WTC11 (cell line): ENCODE data around the gene GRID2. TPM values are rescaled to one million over a fixed set of nuclear protein-coding genes. Genes with fewer than 3 reads are reported as not detected.

Source experiments
- ATAC-seq: fragments of 200-7000 bp; cut with Tn5 transposase; 2 replicates; pipeline ENCODE4 v1.10.0; 2021; ENCODE audit warnings: mild to moderate bottlenecking, moderate library complexity
- CTCF ChIA-PET: fragments of 300-600 bp; sonication (Branson Sonifier 250); formaldehyde crosslinking; loops from one replicate; lab custom pipeline; 2021; ENCODE audit warnings: antibody characterized with exemption; lab: Charles Lee
- POLR2A ChIA-PET: fragments of 350-600 bp; sonication (Branson Sonifier 250); formaldehyde crosslinking; loops from one replicate; lab custom pipeline; 2021; ENCODE audit warnings: antibody characterized with exemption; lab: Charles Lee
- DNase-seq: peaks from one replicate; pipeline ENCODE4 v3.0.0; 2021; ENCODE audit warnings: low spot score
- H3K27ac Mint-ChIP-seq: 2 replicates; pipeline ENCODE4 v1.8.0; 2021; ENCODE audit warnings: mixed read lengths
- H3K27me3 Mint-ChIP-seq: 2 replicates; pipeline ENCODE4 v1.8.0; 2021; ENCODE audit warnings: low read depth, mild to moderate bottlenecking, moderate library complexity, mixed read lengths
- H3K36me3 Mint-ChIP-seq: 2 replicates; pipeline ENCODE4 v1.8.0; 2021; ENCODE audit warnings: mixed read lengths
- H3K4me1 Mint-ChIP-seq: 2 replicates; pipeline ENCODE4 v1.8.0; 2022; ENCODE audit warnings: mixed read lengths
- H3K4me3 Mint-ChIP-seq: 2 replicates; pipeline ENCODE4 v1.8.0; 2021; ENCODE audit warnings: mild to moderate bottlenecking, moderate library complexity, mixed read lengths
- H3K9me3 Mint-ChIP-seq: 2 replicates; pipeline ENCODE4 v1.8.0; 2021; ENCODE audit warnings: mixed read lengths
- AFF4 ChIP-seq: sonication (generic); formaldehyde crosslinking; IDR thresholded peaks from 2 replicates; pipeline ENCODE4 v1.8.1; 2023; ENCODE audit warnings: mild to moderate bottlenecking, missing genetic modification reagents, borderline replicate concordance
- ATF3 ChIP-seq: sonication (generic); formaldehyde crosslinking; conservative IDR thresholded peaks from 2 replicates; pipeline ENCODE4 v1.8.1; 2022; ENCODE audit warnings: mild to moderate bottlenecking, missing genetic modification reagents
- ATF6 ChIP-seq: sonication (generic); formaldehyde crosslinking; IDR thresholded peaks from 2 replicates; pipeline ENCODE4 v1.8.1; 2023; ENCODE audit warnings: mild to moderate bottlenecking, missing genetic modification reagents
- CBFB ChIP-seq: sonication (generic); formaldehyde crosslinking; IDR thresholded peaks from 2 replicates; pipeline ENCODE4 v1.8.1; 2022; ENCODE audit warnings: mild to moderate bottlenecking, low read depth, missing genetic modification reagents
- CTCF ChIP-seq: fragments of 200-600 bp; IDR thresholded peaks from 2 replicates; pipeline ENCODE4 v1.8.0; 2022; ENCODE audit warnings: antibody characterized with exemption
- E2F1 ChIP-seq: sonication (generic); formaldehyde crosslinking; IDR thresholded peaks from 2 replicates; pipeline ENCODE4 v1.8.0; 2022; ENCODE audit warnings: mild to moderate bottlenecking, missing genetic modification reagents
- ELF4 ChIP-seq: sonication (generic); formaldehyde crosslinking; IDR thresholded peaks from 2 replicates; pipeline ENCODE4 v1.8.1; 2022; ENCODE audit warnings: low read depth, mild to moderate bottlenecking, moderate library complexity, missing genetic modification reagents
- EMX1 ChIP-seq: fragments of 250-450 bp; sonication (Bioruptor Pico); IDR thresholded peaks from 2 replicates; pipeline ENCODE4 v1.8.0; 2021; ENCODE audit warnings: mild to moderate bottlenecking
- ETV6 ChIP-seq: sonication (generic); formaldehyde crosslinking; IDR thresholded peaks from 2 replicates; pipeline ENCODE4 v1.8.1; 2022; ENCODE audit warnings: mild to moderate bottlenecking, missing genetic modification reagents
- FOXP1 ChIP-seq: sonication (generic); formaldehyde crosslinking; IDR thresholded peaks from 2 replicates; pipeline ENCODE4 v1.8.0; 2022; ENCODE audit warnings: missing genetic modification reagents, mild to moderate bottlenecking, moderate library complexity, borderline replicate concordance
- FOXP4 ChIP-seq: sonication (generic); formaldehyde crosslinking; IDR thresholded peaks from 2 replicates; pipeline ENCODE4 v1.8.0; 2022; ENCODE audit warnings: mild to moderate bottlenecking, missing genetic modification reagents
- JAZF1 ChIP-seq: fragments of 250-450 bp; sonication (Bioruptor Pico); IDR thresholded peaks from 2 replicates; pipeline ENCODE4 v1.9.0; 2021; ENCODE audit warnings: moderate library complexity, mild to moderate bottlenecking, inconsistent platforms
- JUN ChIP-seq: sonication (generic); formaldehyde crosslinking; IDR thresholded peaks from 2 replicates; pipeline ENCODE4 v1.8.0; 2023; ENCODE audit warnings: mild to moderate bottlenecking, missing genetic modification reagents
- KAT7 ChIP-seq: sonication (generic); formaldehyde crosslinking; IDR thresholded peaks from 2 replicates; pipeline ENCODE4 v1.8.1; 2023; ENCODE audit warnings: missing genetic modification reagents, mild to moderate bottlenecking, borderline replicate concordance
- NFATC4 ChIP-seq: fragments of 250-450 bp; sonication (Bioruptor Pico); IDR thresholded peaks from 2 replicates; pipeline ENCODE4 v1.9.0; 2021; ENCODE audit warnings: mild to moderate bottlenecking
- NFE2L1 ChIP-seq: sonication (generic); formaldehyde crosslinking; IDR thresholded peaks from 2 replicates; pipeline ENCODE4 v1.8.1; 2023; ENCODE audit warnings: missing genetic modification reagents
- PREB ChIP-seq: sonication (generic); formaldehyde crosslinking; IDR thresholded peaks from 2 replicates; pipeline ENCODE4 v1.8.1; 2022; ENCODE audit warnings: mild to moderate bottlenecking, missing genetic modification reagents, moderate library complexity, borderline replicate concordance
- RORB ChIP-seq: fragments of 250-450 bp; sonication (Bioruptor Pico); IDR thresholded peaks from 2 replicates; pipeline ENCODE4 v1.9.0; 2021; ENCODE audit warnings: mild to moderate bottlenecking
- SOX15 ChIP-seq: fragments of 250-450 bp; sonication (Bioruptor Pico); IDR thresholded peaks from 2 replicates; pipeline ENCODE4 v1.9.0; 2021; ENCODE audit warnings: mild to moderate bottlenecking
- ZNF232 ChIP-seq: sonication (generic); formaldehyde crosslinking; IDR thresholded peaks from 2 replicates; pipeline ENCODE4 v1.8.0; 2022; ENCODE audit warnings: mild to moderate bottlenecking, missing genetic modification reagents
- ZNF416 ChIP-seq: fragments of 250-450 bp; sonication (Bioruptor Pico); IDR thresholded peaks from 2 replicates; pipeline ENCODE4 v1.9.0; 2021; ENCODE audit warnings: mild to moderate bottlenecking, inconsistent platforms
- ZNF425 ChIP-seq: fragments of 250-450 bp; sonication (Bioruptor Pico); conservative IDR thresholded peaks from 2 replicates; pipeline ENCODE4 v1.9.0; 2021; ENCODE audit warnings: mild to moderate bottlenecking
- total RNA-seq: library from RNA; stranded (reverse); gene quantifications from 3 replicates; pipeline ENCODE4 v1.2.3, GENCODE V29; 2021

The GRID2 gene
- total RNA-seq, 1 experiment from 2014 or later: 26.8 TPM

GRCh38 chr4:92261256-92261655 is 42.5 kb upstream of the GRID2 start:
- DNase-seq (no peak), ATAC-seq (no peak)
- ChIA-PET CTCF (no interaction called here), POLR2A (interaction anchor here (1.2 kb wide), 1 partner anchor 42 kb away, joined by 3 read pairs; no protein-coding TSS in a partner anchor)
- peaks cover 94% of the 10 kb centered on the region for H3K36me3 Mint-ChIP-seq
- TF ChIP-seq ZNF425: peak; percentile 65
- no peak for TF ChIP-seq KAT7
- TF ChIP-seq EMX1 (CRISPR knock-in tag): peak; percentile 64; the same call in 1 of the 2 replicates
- TF ChIP-seq NFATC4 (CRISPR knock-in tag): 0 out of 2 replicates have a peak, but pooled peaks have one; percentile 10
- TF ChIP-seq CTCF: no peak
- peaks cover 34% of the 10 kb centered on the region for H3K9me3 Mint-ChIP-seq
- H3K4me3 Mint-ChIP-seq: no peak overlapping the region
- H3K27me3 Mint-ChIP-seq: no peaks in the 10 kb centered on the region
- H3K4me1 Mint-ChIP-seq: peaks cover 9% of the 10 kb centered on the region
- peak overlapping the region; percentile 69; the same call in 1 of the 2 replicates for H3K27ac Mint-ChIP-seq

GRCh38 chr4:92262371-92262770 is 41.4 kb upstream of the GRID2 start:
- Mint-ChIP-seq H3K9me3 (peaks cover 23% of the 10 kb centered on the region), H3K4me1 (peaks cover 15% of the 10 kb centered on the region), H3K27ac (peak overlapping the region; percentile 77), H3K36me3 (peaks cover 90% of the 10 kb centered on the region), H3K27me3 (no peaks in the 10 kb centered on the region), H3K4me3 (no peak overlapping the region)
- POLR2A ChIA-PET: no interaction called here
- DNase-seq: no peak
- CTCF ChIA-PET: no interaction called here
- ATAC-seq: no peak
- TF ChIP-seq AFF4 (CRISPR knock-in tag): no peak
- no peak for TF ChIP-seq CBFB (CRISPR knock-in tag)
- no peak for TF ChIP-seq NFE2L1 (CRISPR knock-in tag)
- no peak for TF ChIP-seq ETV6
- TF ChIP-seq RORB (CRISPR knock-in tag): no peak
- no peak for TF ChIP-seq ATF3
- no peak for TF ChIP-seq FOXP1
- peak; percentile 83 for TF ChIP-seq ZNF416 (CRISPR knock-in tag)
- no peak for TF ChIP-seq PREB (CRISPR knock-in tag)
- TF ChIP-seq E2F1 (CRISPR knock-in tag): no peak
- no peak for TF ChIP-seq ATF6 (CRISPR knock-in tag)
- TF ChIP-seq SOX15 (CRISPR knock-in tag): no peak
- TF ChIP-seq JUN: no peak
- TF ChIP-seq ZNF232 (CRISPR knock-in tag): no peak
- no peak for TF ChIP-seq JAZF1 (CRISPR knock-in tag)
- peak; percentile 87 for TF ChIP-seq NFATC4 (CRISPR knock-in tag)
- no peak for TF ChIP-seq ELF4 (CRISPR knock-in tag)
- TF ChIP-seq FOXP4 (CRISPR knock-in tag): no peak
